Germinal center (tissue), 1 donor: ENCODE results near the gene PDE1C.

ENCODE experiments used
- DNase-seq: peaks from one replicate; pipeline ENCODE4 v3.0.0; 2012; ENCODE audit warnings: mixed read lengths, low spot score

Gene PDE1C

GRCh38 chr7:31775556-31775955, 294.7 kb downstream of the PDE1C start:
- no peak for DNase-seq

- no peak for DNase-seq
These were observed 298.0 kb downstream of the PDE1C start for GRCh38 chr7:31772211-31772610.

DNA sequence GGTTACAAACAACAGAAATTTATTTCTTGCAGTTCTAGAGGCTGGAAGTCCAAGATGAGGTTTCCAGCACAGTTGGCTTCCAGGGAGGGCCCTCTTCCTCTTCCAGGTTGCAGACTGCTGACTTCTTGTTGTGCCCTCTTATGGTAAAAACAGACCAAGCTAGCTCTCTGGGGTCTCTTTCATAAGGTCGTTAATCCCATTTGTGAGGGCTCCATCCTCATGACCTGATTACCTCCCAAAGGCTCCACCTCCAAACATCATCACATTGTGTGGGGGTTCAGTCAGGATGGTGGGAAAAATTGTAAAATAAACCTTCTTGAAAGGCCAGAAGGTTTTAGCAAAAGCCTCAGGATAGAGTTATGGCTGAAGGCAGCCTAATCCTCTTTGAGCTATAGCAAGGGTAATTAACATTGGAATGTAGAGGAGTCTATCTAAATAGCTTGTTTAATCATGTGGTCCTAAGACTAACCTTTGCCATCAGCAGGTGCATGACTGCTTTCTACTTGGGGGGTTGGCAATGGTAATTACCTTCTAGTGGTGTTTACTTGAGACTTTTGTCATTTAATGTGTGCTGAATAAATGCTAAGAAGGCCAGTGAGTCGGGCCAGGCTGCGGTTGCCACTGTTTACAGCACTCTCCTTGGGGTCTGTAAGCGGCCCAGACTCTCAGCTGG, 302.4 kb downstream of the PDE1C start:
- no peak for DNase-seq

DNA sequence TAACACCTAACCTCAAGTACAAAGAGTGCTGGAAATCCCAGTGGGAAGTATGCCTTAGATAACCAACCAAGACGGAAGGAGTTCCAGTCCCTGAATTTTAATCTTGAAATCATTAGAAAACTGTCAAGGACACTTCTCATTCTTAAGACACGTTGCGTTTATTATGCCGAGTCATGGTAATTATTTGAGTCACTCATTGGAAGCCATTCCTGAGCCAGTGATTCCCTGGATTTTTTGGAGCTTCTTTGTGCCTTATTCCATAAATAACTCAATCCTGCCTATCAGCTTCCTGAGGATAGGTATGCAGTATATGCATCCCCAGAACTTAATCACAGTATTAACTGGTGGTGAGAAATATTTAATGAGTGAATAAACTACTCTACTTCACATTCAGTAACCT, 305.7 kb downstream of the PDE1C start:
- no peak for DNase-seq

DNA sequence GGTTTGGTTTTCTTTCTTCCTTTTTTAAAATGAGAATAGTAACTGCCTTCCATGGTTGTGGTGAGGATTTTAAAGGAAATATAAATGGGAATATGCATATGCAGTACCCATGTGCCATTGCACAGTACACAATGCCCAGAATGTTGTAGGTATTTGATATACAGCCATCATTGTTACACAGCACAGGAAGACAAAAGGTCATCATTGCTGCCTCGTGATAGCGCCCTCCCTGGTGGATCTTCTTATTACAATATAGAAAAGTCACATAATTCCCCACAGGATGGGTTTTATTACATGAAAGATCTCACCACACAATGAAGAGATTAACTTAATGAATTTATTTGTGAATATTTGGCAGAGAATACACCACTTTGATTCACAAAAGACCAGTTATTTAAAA, 306.7 kb downstream of the PDE1C start:
- no peak for DNase-seq

- no peak for DNase-seq
These were observed 308.6 kb downstream of the PDE1C start for GRCh38 chr7:31761646-31762045.

DNA sequence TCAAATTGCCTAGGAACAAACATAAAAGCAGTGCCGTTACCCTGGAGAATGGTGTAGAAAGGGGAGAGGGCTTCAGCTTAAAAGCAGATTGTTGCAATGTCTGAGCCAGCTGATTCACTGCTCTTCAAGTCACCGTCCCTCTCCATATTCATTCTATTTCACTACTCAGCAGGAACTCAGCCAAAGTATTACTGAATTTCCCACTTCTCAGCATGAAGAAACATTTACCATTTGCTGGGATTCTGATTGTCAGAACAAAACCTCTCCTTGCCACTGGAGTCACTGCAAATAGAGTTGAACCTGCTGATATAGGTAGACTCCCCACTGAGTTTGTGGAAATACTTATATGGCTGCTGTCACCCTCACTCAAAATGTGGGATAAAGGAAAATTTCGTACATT, 311.5 kb downstream of the PDE1C start:
- no peak for DNase-seq

- no peak for DNase-seq
These were observed 318.5 kb downstream of the PDE1C start for GRCh38 chr7:31751726-31752125.

DNA sequence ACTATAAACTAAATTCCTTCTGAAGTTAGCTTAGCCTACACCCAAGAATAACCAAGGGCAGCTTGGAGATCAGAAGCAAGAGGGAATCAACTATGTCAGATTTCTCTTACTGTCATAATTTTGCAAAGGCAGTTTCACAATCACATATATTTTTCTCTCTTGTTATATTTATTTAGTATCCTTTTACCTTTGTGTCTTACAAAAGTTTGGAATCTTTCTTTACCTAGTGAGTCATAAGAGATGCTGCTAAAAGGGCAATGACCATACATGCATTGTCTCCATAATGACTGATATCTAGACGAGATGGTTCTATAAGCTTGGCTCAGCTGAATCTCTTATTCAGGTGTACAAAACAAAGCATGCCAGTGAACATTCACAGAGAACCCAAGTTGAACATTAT, 322.1 kb downstream of the PDE1C start:
- no peak for DNase-seq

GRCh38 chr7:31747553-31747952, 322.7 kb downstream of the PDE1C start:
- no peak for DNase-seq

GRCh38 chr7:31744294-31744874, 325.8 kb downstream of the PDE1C start:
- DNase-seq = peak; percentile 28

- no peak for DNase-seq
These were observed 328.4 kb downstream of the PDE1C start for GRCh38 chr7:31741852-31742251.

DNA sequence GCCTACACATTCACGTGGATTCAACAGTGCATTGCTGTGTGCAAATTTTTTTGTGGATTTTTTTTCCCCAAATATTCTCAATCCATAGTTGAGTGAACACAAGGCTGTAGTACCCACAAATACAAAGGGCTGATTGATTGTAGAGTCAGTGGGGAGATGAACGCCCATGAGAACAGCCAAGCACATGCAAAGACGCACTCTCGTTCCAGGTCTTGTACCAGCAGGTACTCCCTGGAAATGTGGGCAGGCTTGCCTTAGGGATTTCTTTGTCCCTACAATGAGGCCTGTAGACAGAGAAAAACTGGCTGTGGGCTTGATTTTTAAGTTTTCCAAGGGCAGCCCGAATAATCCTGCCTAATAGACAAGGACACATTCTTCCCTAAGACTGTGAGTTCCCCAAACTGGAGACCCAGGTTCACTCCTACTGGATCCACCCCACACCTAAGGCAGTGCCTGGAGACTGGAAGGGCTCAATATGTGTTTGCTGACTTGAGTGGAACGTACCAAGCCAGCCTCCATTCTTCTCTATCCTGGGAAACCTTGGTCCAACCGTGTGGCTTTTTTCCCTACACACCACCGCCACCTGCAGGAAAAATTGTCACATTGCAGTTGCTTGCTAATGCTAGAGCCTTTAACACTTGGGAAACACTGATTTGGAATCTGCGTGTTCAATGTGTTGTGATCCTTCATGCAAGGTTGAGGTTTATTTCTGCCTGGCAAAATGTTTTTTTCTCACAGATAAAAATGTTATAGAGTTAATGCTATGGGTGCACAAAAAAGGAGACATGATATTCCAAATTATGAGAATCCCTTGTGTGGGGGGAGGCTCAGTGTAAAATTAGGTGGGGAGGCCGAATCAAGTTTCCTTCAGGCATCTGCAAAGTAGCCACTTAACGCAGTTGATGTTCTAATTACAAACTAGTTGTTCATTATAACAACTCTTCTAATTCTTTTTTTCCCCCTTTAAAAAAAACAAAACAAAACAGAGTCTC, 333.9 kb downstream of the PDE1C start:
- peak; percentile 32 for DNase-seq

GRCh38 chr7:31734456-31734855, 335.8 kb downstream of the PDE1C start:
- no peak for DNase-seq

- DNase-seq = no peak
These were observed 340.9 kb downstream of the PDE1C start for GRCh38 chr7:31729195-31729804.

DNA sequence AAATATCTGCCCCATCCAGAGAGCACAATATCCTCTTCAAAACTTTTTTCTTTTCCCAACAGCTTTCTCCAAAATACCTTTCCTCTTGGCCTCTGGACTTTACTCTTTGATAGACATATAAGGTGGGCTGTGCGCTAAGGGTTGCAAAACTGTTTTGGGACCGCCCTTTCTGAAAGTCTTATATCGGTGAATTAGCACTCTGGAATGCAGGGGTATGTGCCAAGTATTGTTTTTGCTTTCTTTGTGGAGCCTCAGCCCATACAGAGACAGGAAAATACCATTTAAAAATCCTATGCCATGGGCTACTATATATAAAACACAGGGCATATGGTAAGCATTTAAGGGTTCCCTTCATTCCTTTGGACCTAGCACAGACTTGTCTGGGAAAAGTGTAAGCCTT, 345.5 kb downstream of the PDE1C start:
- no peak for DNase-seq

DNA sequence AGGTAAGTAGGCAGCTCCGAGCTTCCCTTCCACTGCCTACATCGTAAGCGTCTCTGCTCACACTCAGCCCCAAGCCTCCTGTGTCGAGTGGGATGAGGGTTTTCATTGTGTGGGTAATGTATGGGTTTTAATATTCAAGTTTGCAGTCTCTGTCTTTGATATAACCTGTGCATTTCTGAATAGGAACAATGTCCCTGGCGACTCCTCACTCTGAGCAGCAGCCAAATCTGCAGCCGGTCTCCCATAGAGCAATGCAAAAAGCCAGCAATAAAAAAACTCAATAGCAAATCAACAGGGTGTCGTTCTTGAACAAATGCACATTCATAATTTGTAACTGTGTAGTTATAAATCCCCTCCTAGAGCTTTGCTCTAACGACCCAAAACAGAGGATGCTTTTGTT, 349.8 kb downstream of the PDE1C start:
- DNase-seq = no peak

- DNase-seq = no peak
These were observed 353.9 kb downstream of the PDE1C start for GRCh38 chr7:31716355-31716754.

DNA sequence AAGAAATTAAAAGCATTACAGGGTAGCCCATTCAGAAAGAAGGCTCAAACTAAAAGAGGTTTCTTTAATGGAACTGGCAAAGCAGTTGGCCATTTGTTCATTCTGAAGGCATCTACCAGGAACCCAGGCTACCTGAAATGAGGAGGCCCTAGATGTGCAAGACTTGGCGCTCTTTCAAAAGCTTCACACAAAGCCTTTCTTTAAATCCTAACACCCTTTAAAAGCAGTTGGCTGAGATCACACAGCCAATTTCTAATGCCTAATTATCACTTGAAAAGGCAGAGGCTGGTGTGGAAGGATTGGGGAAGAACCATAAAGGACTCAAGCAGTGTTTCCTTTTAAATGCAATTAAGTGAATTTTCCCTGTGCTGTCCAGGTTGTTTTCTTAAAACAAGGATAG, 360.0 kb downstream of the PDE1C start:
- no peak for DNase-seq

GRCh38 chr7:31707089-31707488, 363.1 kb downstream of the PDE1C start:
- no peak for DNase-seq

DNA sequence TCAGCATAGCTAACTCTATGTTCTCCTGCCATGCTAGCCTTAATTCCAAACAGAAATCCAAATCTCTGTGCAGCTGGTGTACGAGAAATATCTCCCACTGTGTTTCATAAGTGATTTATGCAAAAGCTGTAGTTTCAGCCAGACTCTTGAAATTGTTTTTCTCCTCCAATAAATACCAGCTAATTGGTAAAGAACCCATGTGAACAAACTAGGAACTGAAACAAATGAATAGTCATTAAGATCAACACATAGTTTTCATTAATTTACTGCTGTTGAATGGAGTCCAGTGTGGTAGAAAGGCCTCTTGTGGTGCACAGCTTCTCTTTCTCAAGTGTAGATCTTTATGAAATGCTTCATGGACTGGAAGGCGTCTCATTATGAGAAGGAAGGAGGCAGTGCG, 364.8 kb downstream of the PDE1C start:
- no peak for DNase-seq

- no peak for DNase-seq
These were observed 367.9 kb downstream of the PDE1C start for GRCh38 chr7:31702354-31702753.
